Gastrocnemius medialis (tissue), 4 donors: ENCODE measurements around the gene SPN. TPM values are rescaled to one million over a fixed set of nuclear protein-coding genes. Genes with fewer than 3 reads are reported as not detected.
"Not testable (repeated sequence)": the region's sequence is repeated elsewhere in the genome, so short reads cannot be mapped to it uniquely, and the experiment has no call there.

Source experiments
- ATAC-seq, 2 donors: fragments of 150-250 bp; one replicate each; pipeline ENCODE4 v1.9.1; 2016
- DNase-seq, 2 donors: peaks; one replicate each; pipeline ENCODE4 v3.0.0-alpha.2; 2019
- H3K27ac ChIP-seq, 4 donors: fragments of 200-600 bp; sonication (generic); 1 replicate in 1 of 4; 2 replicates in 3 of 4; pipeline ENCODE4 v1.5.1; 2016 to 2018; ENCODE audit warnings: mild to moderate bottlenecking in 2 of 4, moderate library complexity in 1 of 4
- H3K27me3 ChIP-seq, 3 donors: fragments of 200-600 bp; sonication (generic) in 2 of 3; 1 replicate in 1 of 3; 2 replicates in 2 of 3; pipeline versions ENCODE4 v1.5.1 to v1.6.0; 2016 to 2019; ENCODE audit warnings: mild to moderate bottlenecking in 1 of 3, moderate library complexity in 1 of 3
- H3K36me3 ChIP-seq, 2 donors: fragments of 200-600 bp; sonication (generic) in 1 of 2; one replicate each; pipeline ENCODE4 v1.5.1; 2017 to 2018
- H3K4me1 ChIP-seq, 2 donors: fragments of 200-600 bp; sonication (generic) in 1 of 2; one replicate each; pipeline ENCODE4 v1.5.1; 2016 to 2017; ENCODE audit warnings: mild to moderate bottlenecking in 2 of 2
- H3K4me3 ChIP-seq, 4 donors: fragments of 200-600 bp; sonication (generic) in 3 of 4; 1 replicate in 1 of 4; 2 replicates in 3 of 4; pipeline ENCODE4 v1.5.1; 2016 to 2019; ENCODE audit warnings: mild to moderate bottlenecking in 2 of 4
- H3K9me3 ChIP-seq, 3 donors: fragments of 200-600 bp; sonication (generic) in 2 of 3; 1 replicate in 1 of 3; 2 replicates in 2 of 3; pipeline ENCODE4 v1.5.1; 2016 to 2019
- CTCF ChIP-seq, 5 experiments: fragments of 450-650 bp in 3 of 5; fragments of 200-600 bp in 2 of 5; sonication (generic) in 2 of 5; IDR thresholded peaks in 4 of 5; conservative IDR thresholded peaks in 1 of 5; 1 replicate in 4 of 5; 2 replicates in 1 of 5; pipeline ENCODE4 v1.5.1; 2016 to 2019; ENCODE audit warnings: antibody characterized with exemption in 5 of 5, mild to moderate bottlenecking in 3 of 5, moderate library complexity in 3 of 5
- POLR2A ChIP-seq, 2 donors: fragments of 450-650 bp; IDR thresholded peaks; one replicate each; pipeline ENCODE4 v1.6.1; 2017; ENCODE audit warnings: antibody characterized with exemption in 2 of 2, mild to moderate bottlenecking in 2 of 2, moderate library complexity in 2 of 2
- in situ Hi-C, 4 donors: fragments of 200-750 bp; cut with MboI; loops; one replicate each; pipeline versions ENCODE4 v1.15.0 to v1.8.0; 2017; ENCODE audit warnings: low sequenced_read_pairs in 4 of 4
- intact Hi-C: fragments of 100-400 bp; cut with DNase I; formaldehyde crosslinking; loops from one replicate; pipeline ENCODE4 v1.15.1; 2023; ENCODE audit warnings: low total_unique reads
- total RNA-seq, 4 donors: library from RNA; depleted of rRNA; stranded (reverse); fragments of >200 nt; gene quantifications; one replicate each; pipeline versions ENCODE4 v1.1.0 to v1.2.3, GENCODE V29; 2016

The SPN gene
- total RNA-seq, 4 donors from 2014 or later = 0.12 to 0.88 (median 0.84) TPM; not detected in 1

- Histone ChIP-seq H3K36me3 (no peaks in the 10 kb centered on the region), H3K4me3 (no peak overlapping the region), H3K4me1 (no peaks in the 10 kb centered on the region), H3K9me3 (no peaks in the 10 kb centered on the region), H3K27me3 (no peaks in the 10 kb centered on the region), H3K27ac (no peak overlapping the region)
- ATAC-seq = no peak
- no peak for DNase-seq
- intact Hi-C loops = no loop called here
- in situ Hi-C loops = no loop called here
- TF ChIP-seq CTCF (IDR thresholded peaks at IDR 0.05 in 4 of 5, conservative IDR thresholded peaks at IDR 0.05 in 1 of 5) = no peak
- no peak for TF ChIP-seq POLR2A (IDR thresholded peaks at IDR 0.05)
These were observed 375 bp upstream of the SPN start for GRCh38 chr16:29662729-29663015.

GRCh38 chr16:29663807-29664090 is 702 bp downstream of the SPN start:
- in situ Hi-C loops = no loop called here
- TF ChIP-seq CTCF (IDR thresholded peaks at IDR 0.05 in 4 of 5, conservative IDR thresholded peaks at IDR 0.05 in 1 of 5) (no peak), POLR2A (IDR thresholded peaks at IDR 0.05) (no peak)
- Histone ChIP-seq H3K36me3 (no peaks in the 10 kb centered on the region), H3K27me3 (no peaks in the 10 kb centered on the region), H3K27ac (no peak overlapping the region), H3K9me3 (no peaks in the 10 kb centered on the region), H3K4me1 (no peaks in the 10 kb centered on the region), H3K4me3 (no peak overlapping the region)
- no peak for DNase-seq
- intact Hi-C loops = no loop called here
- ATAC-seq = no peak

GRCh38 chr16:29664091-29664921 is 1.3 kb downstream of the SPN start:
- Histone ChIP-seq H3K27me3 (no peaks in the 10 kb centered on the region), H3K9me3 (no peaks in the 10 kb centered on the region), H3K27ac (no peak overlapping the region), H3K4me3 (no peak overlapping the region), H3K36me3 (no peaks in the 10 kb centered on the region), H3K4me1 (no peaks in the 10 kb centered on the region)
- ATAC-seq (no peak), DNase-seq (no peak)
- intact Hi-C loops (no loop called here), in situ Hi-C loops (no loop called here)
- TF ChIP-seq CTCF (IDR thresholded peaks at IDR 0.05 in 4 of 5, conservative IDR thresholded peaks at IDR 0.05 in 1 of 5) = no peak
- no peak for TF ChIP-seq POLR2A (IDR thresholded peaks at IDR 0.05)

GRCh38 chr16:29665294-29666077 is 2.4 kb downstream of the SPN start:
- H3K9me3 ChIP-seq = no peaks in the 10 kb centered on the region
- H3K4me1 ChIP-seq = no peaks in the 10 kb centered on the region
- TF ChIP-seq CTCF (IDR thresholded peaks at IDR 0.05 in 4 of 5, conservative IDR thresholded peaks at IDR 0.05 in 1 of 5) = no peak
- TF ChIP-seq POLR2A (IDR thresholded peaks at IDR 0.05) = no peak
- H3K4me3 ChIP-seq = no peak overlapping the region
- no peak overlapping the region for H3K27ac ChIP-seq
- H3K27me3 ChIP-seq = no peaks in the 10 kb centered on the region
- no peak for DNase-seq
- H3K36me3 ChIP-seq = no peaks in the 10 kb centered on the region
- ATAC-seq = no peak
- in situ Hi-C loops = no loop called here
- intact Hi-C loops = no loop called here

GRCh38 chr16:29667322-29667610 is 4.2 kb downstream of the SPN start:
- H3K4me3 ChIP-seq, DNase-seq, H3K36me3 ChIP-seq, in situ Hi-C loops, H3K4me1 ChIP-seq, H3K27me3 ChIP-seq, H3K9me3 ChIP-seq, ATAC-seq, intact Hi-C loops, H3K27ac ChIP-seq: not testable (repeated sequence)
